SKM-1 (cell line): ENCODE results near the gene CYTH3.
"Not testable (repeated sequence)": the region's sequence is repeated elsewhere in the genome, so short reads cannot be mapped to it uniquely, and the experiment has no call there.

Source experiments
- DNase-seq: peaks from one replicate; lab custom pipeline; 2025; ENCODE audit not compliant: unreplicated experiment; lab: John Stamatoyannopoulos, UW

Gene CYTH3

GRCh38 chr7:6154542-6155404 lies 117.7 kb downstream of the CYTH3 start:
- no peak for DNase-seq

GRCh38 chr7:6153646-6154541 lies 118.5 kb downstream of the CYTH3 start:
- DNase-seq = no peak

- no peak for DNase-seq
Measured at GRCh38 chr7:6151994-6152735, 120.3 kb downstream of the CYTH3 start.

GRCh38 chr7:6151527-6151926 lies 120.9 kb downstream of the CYTH3 start:
- not testable (repeated sequence) for DNase-seq

GRCh38 chr7:6149996-6150395 lies 122.4 kb downstream of the CYTH3 start:
- DNase-seq = no peak

- no peak for DNase-seq
Measured at GRCh38 chr7:6148724-6149360, 123.6 kb downstream of the CYTH3 start.

- DNase-seq = no peak
Measured at GRCh38 chr7:6147627-6148026, 124.8 kb downstream of the CYTH3 start.

GRCh38 chr7:6146666-6147065 lies 125.8 kb downstream of the CYTH3 start:
- no peak for DNase-seq

GRCh38 chr7:6143997-6144396 lies 128.4 kb downstream of the CYTH3 start:
- DNase-seq = no peak

GRCh38 chr7:6142871-6143380 lies 129.5 kb downstream of the CYTH3 start:
- no peak for DNase-seq

- DNase-seq = no peak
Measured at GRCh38 chr7:6139189-6139996, 133.0 kb downstream of the CYTH3 start.

GRCh38 chr7:6136475-6136874 lies 135.9 kb downstream of the CYTH3 start:
- DNase-seq = no peak

GRCh38 chr7:6133249-6133648 lies 139.2 kb downstream of the CYTH3 start:
- no peak for DNase-seq

GRCh38 chr7:6130007-6130587 lies 142.3 kb downstream of the CYTH3 start:
- DNase-seq = no peak

- no peak for DNase-seq
Measured at GRCh38 chr7:6128205-6128604, 144.2 kb downstream of the CYTH3 start.

- DNase-seq = no peak
Measured at GRCh38 chr7:6127110-6127490, 145.3 kb downstream of the CYTH3 start.

- DNase-seq = no peak
Measured at GRCh38 chr7:6123843-6124242, 148.6 kb downstream of the CYTH3 start.

GRCh38 chr7:6121141-6121540 lies 151.3 kb downstream of the CYTH3 start:
- no peak for DNase-seq

- no peak for DNase-seq
Measured at GRCh38 chr7:6117533-6117932, 154.9 kb downstream of the CYTH3 start.
